Pancreas (tissue), 10 donors: ENCODE data around the gene GULP1. TPM values are rescaled to one million over a fixed set of nuclear protein-coding genes. Genes with fewer than 3 reads are reported as not detected.
A peak's percentile ranks its signal among the peaks of the same experiment; 100 is the strongest.
"Not testable (repeated sequence)": the region's sequence is repeated elsewhere in the genome, so short reads cannot be mapped to it uniquely, and the experiment has no call there.

ENCODE experiments used
- ATAC-seq, 4 donors: fragments of 200-7000 bp; cut with Tn5 transposase; one replicate each; pipeline versions ENCODE4 v1.8.0 to v1.9.1; 2020; ENCODE audit warnings: mild to moderate bottlenecking in 4 of 4, moderate library complexity in 4 of 4
- DNase-seq, 6 donors: peaks; one replicate each; pipeline ENCODE4 v3.0.0-alpha.2; 2020
- FAIRE-seq: peaks from 2 replicates; lab custom pipeline; 2012; peaks lifted over from hg19 to GRCh38; lab: Jason Lieb, UNC
- H3K27ac ChIP-seq, 4 donors: fragments of 200-600 bp; sonication (generic); 1 replicate in 3 of 4; 2 replicates in 1 of 4; pipeline versions ENCODE4 v1.5.0 to v1.8.0; 2020
- H3K27me3 ChIP-seq, 4 donors: fragments of 200-600 bp; one replicate each; pipeline ENCODE4 v1.8.0; 2021
- H3K36me3 ChIP-seq, 3 donors: fragments of 200-600 bp; sonication (generic) in 1 of 3; one replicate each; pipeline versions ENCODE4 v1.5.0 to v1.8.0; 2020 to 2021
- H3K4me1 ChIP-seq, 3 donors: fragments of 200-600 bp; one replicate each; pipeline ENCODE4 v1.8.0; 2021
- H3K4me3 ChIP-seq, 4 donors: fragments of 200-600 bp; sonication (generic) in 2 of 4; one replicate each; pipeline versions ENCODE4 v1.5.0 to v1.8.0; 2020 to 2021
- H3K9me3 ChIP-seq, 4 donors: fragments of 200-600 bp; one replicate each; pipeline ENCODE4 v1.8.0; 2021
- CTCF ChIP-seq, 4 donors: fragments of 200-600 bp; sonication (generic) in 3 of 4; IDR thresholded peaks; one replicate each; pipeline versions ENCODE4 v1.5.0 to v1.8.0; 2021; ENCODE audit warnings: antibody characterized with exemption in 4 of 4
- WGBS, 2 donors: extraction: QIAGEN DNeasy Blood & Tissue Kit; methylation state at CpG; one replicate each; pipeline ENCODE4 v1.1.7; 2013; 5-methylcytosine and 5-hydroxymethylcytosine counted together
- intact Hi-C, 3 donors: fragments of 100-400 bp; cut with DNase I; formaldehyde crosslinking; loops; one replicate each; pipeline versions ENCODE4 v1.11.1 to v1.14.2; 2022
- polyA plus RNA-seq, 2 donors: library from polyadenylated mRNA; stranded (reverse); fragments of 200-250 nt; gene quantifications; one replicate each; pipeline ENCODE4 v1.2.3, GENCODE V29; 2013
- total RNA-seq, 6 donors: library from RNA; stranded (reverse); fragmentation: NEBNext Ultra II Directional in 4 of 6; extraction: Animal tissue kit (Norgen Biotek cat#: 25700) in 4 of 6; gene quantifications; one replicate each; pipeline versions ENCODE4 v1.2.1 to v1.2.4, GENCODE V29; 2021 to 2023
- donor health status: healthy with polysubstance abuse.
- donor health status: DM: no; HTN: no; CAD: no; lungs with moderate emphysema.
- donor health status: DM: no; HTN: no; CAD: no.
- donor health status: control.
- donor health status: control.
- donor health status: Bipolar disorder and iron deficiency.
- donor health status: DM: yes; HTN: yes; CAD: no.
- donor health status: DM: no; HTN: no; CAD: no.
- donor health status: DM: no; HTN: no; CAD: no.
- donor health status: DM: yes; HTN: yes; CAD: no.

GULP1 gene
- total and polyA plus RNA-seq, 8 donors: 5.4 to 35.7 (median 17.5) TPM

- Histone ChIP-seq H3K4me3 (no peak overlapping the region), H3K9me3 (no peaks in the 10 kb centered on the region), H3K27me3 (no peaks in the 10 kb centered on the region), H3K27ac (no peak overlapping the region), H3K4me1 (peaks cover 0 to 12% (median 0%) of the 10 kb centered on the region in 3 donors), H3K36me3 (no peaks in the 10 kb centered on the region)
- no peak for TF ChIP-seq CTCF (IDR thresholded peaks at IDR 0.05)
- ATAC-seq: no peak
- DNase-seq: no peak
- FAIRE-seq: no peak
- intact Hi-C loops: no loop called here
- 93 to 95% methylated on average over 12 of the region's 12 CpGs for WGBS, 2 donors
Measured at GRCh38 chr2:188456114-188456909, 164.6 kb downstream of the GULP1 start.

GRCh38 chr2:188459061-188459460, 167.4 kb downstream of the GULP1 start:
- no peak for TF ChIP-seq CTCF (IDR thresholded peaks at IDR 0.05)
- ATAC-seq (no peak), FAIRE-seq (no peak), DNase-seq (no peak)
- 94 to 99% methylated on average over 2 of the region's 2 CpGs for WGBS, 2 donors
- no peaks in the 10 kb centered on the region for H3K4me1 ChIP-seq
- H3K27me3 ChIP-seq: no peaks in the 10 kb centered on the region
- no peak overlapping the region for H3K27ac ChIP-seq
- no peaks in the 10 kb centered on the region for H3K9me3 ChIP-seq
- no peak overlapping the region for H3K4me3 ChIP-seq
- intact Hi-C loops: no loop called here
- H3K36me3 ChIP-seq: no peaks in the 10 kb centered on the region

GRCh38 chr2:188466078-188466477, 174.4 kb downstream of the GULP1 start:
- WGBS, 2 donors: 92 to 98% methylated on average over 3 of the region's 3 CpGs
- intact Hi-C loops, H3K36me3 ChIP-seq: not testable (repeated sequence)

GRCh38 chr2:188466761-188467160, 175.1 kb downstream of the GULP1 start:
- ATAC-seq (peak in 1 of 4 donors; percentile 19), FAIRE-seq (no peak), DNase-seq (no peak)
- Histone ChIP-seq H3K36me3 (no peaks in the 10 kb centered on the region), H3K4me1 (peaks cover 0 to 5% (median 0%) of the 10 kb centered on the region in 3 donors), H3K27ac (no peak overlapping the region), H3K27me3 (no peaks in the 10 kb centered on the region), H3K4me3 (no peak overlapping the region), H3K9me3 (peaks cover 0 to 4% (median 0%) of the 10 kb centered on the region in 4 donors)
- intact Hi-C loops: no loop called here
- 98% methylated on average over 1 of the region's 1 CpG for WGBS, 2 donors
- TF ChIP-seq CTCF (IDR thresholded peaks at IDR 0.05): no peak

More at GRCh38 chr2:188466078-188466477, 174.4 kb downstream of the GULP1 start:
- ATAC-seq, H3K27me3 ChIP-seq, DNase-seq, H3K27ac ChIP-seq, H3K4me3 ChIP-seq, H3K9me3 ChIP-seq, FAIRE-seq, H3K4me1 ChIP-seq: not testable (repeated sequence)

- Histone ChIP-seq H3K36me3 (no peaks in the 10 kb centered on the region), H3K27ac (no peak overlapping the region), H3K4me3 (no peak overlapping the region), H3K9me3 (peaks cover 0 to 4% (median 0%) of the 10 kb centered on the region in 4 donors), H3K27me3 (no peaks in the 10 kb centered on the region), H3K4me1 (peaks cover 6 to 12% (median 7%) of the 10 kb centered on the region in 3 donors)
- FAIRE-seq (no peak), DNase-seq (no peak), ATAC-seq (no peak)
- TF ChIP-seq CTCF (IDR thresholded peaks at IDR 0.05): no peak
- intact Hi-C loops: no loop called here
- 92 to 94% methylated on average over 4 of the region's 4 CpGs for WGBS, 2 donors
Measured at GRCh38 chr2:188471166-188471565, 179.5 kb downstream of the GULP1 start.
